SH-SY5Y (cell line): Measurements from ENCODE around the gene CHD6.

ENCODE experiments used
- GATA2 ChIP-seq: IDR thresholded peaks from 2 replicates; pipeline ENCODE4 v1.6.1; 2011; ENCODE audit warnings: mild to moderate bottlenecking, low read depth, low read length
- GATA3 ChIP-seq: IDR thresholded peaks from 2 replicates; pipeline ENCODE4 v1.6.1; 2011; ENCODE audit warnings: low read depth, mild to moderate bottlenecking, low read length, moderate library complexity

DNA sequence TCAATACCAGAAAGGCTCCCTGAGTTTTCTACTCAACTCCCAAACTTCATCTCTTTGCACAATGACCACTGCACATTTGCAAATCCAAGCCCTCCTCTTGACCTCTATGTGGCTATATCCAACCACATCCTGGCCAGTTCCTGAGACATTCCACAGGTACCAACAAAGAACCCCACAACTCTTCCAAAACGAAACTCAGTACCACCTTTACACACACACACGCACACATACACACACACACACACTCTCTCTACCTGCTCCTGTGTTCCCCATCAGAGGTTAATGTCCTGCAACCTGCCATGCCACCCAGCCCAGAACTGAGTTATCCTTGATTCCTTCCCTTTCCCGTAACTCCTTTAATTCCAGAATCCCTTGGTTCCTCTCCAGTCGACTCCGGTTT lies 58.5 kb downstream of the CHD6 start:
- TF ChIP-seq GATA2 (no peak), GATA3 (no peak)
